HG03280 (cell line): ENCODE measurements around the gene CTAG1B.
"Not testable (repeated sequence)": the region's sequence is repeated elsewhere in the genome, so short reads cannot be mapped to it uniquely, and the experiment has no call there.

Experiments
- ATAC-seq: cut with Tn5 transposase; IDR thresholded peaks from one replicate; pipeline ENCODE4 v1.9.1; 2021; ENCODE audit warnings: mild to moderate bottlenecking, moderate library complexity; ENCODE audit not compliant: unreplicated experiment

Gene CTAG1B

GRCh38 chrX:154628960-154629359 lies 9.9 kb upstream of the CTAG1B start:
- ATAC-seq = not testable (repeated sequence)

DNA sequence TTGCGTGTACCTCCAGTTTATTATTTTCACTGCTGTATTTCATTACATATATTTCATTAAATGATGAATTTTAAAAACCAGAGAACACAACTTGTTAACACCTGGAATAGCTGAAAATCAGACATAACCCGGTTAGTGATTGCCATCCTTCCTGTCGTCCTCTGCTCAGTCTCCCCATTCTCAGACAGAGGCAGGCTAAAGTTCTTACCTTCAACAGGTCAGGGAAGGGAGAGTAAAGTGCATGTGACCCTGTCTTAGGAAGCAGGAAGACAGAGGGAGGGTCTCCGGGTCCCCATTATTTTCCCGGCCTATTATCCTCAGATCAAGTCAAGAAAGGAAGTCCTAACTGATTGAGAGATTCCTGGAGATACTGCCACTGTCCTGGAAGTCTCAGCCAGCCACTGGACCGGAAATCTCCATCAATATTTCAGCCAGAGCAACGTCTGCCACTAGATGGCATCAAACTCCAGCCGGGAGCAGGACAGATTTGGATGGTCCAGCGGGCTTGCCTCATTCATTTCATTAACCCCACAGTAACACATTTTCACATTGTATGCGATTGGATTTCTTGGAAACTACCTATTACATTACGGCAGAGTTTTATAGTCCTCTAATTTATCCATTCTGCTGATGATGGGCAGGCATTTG lies 1.8 kb upstream of the CTAG1B start:
- not testable (repeated sequence) for ATAC-seq

GRCh38 chrX:154613586-154613985 lies 5.5 kb downstream of the CTAG1B start:
- not testable (repeated sequence) for ATAC-seq

DNA sequence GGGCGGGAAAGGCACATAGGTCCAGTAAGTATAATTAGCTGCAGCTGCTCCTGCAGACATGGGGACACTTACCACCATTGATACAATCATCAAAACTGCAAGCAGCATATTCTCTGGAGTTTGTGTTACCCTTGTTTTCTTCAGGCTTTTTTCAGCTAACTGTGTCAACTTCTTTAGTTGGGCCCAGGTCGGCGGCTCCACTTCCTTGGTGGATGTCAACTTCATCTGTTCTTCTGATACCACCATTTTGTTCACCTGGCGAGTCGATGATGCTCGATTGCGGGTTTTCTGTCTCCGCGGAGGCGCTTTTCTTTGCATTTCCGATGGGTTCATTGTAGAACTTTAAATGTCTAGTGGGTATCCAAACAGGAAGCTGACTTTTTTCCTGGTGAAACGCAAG lies 7.9 kb downstream of the CTAG1B start:
- not testable (repeated sequence) for ATAC-seq

GRCh38 chrX:154608823-154609222 lies 10.3 kb downstream of the CTAG1B start:
- ATAC-seq = not testable (repeated sequence)

DNA sequence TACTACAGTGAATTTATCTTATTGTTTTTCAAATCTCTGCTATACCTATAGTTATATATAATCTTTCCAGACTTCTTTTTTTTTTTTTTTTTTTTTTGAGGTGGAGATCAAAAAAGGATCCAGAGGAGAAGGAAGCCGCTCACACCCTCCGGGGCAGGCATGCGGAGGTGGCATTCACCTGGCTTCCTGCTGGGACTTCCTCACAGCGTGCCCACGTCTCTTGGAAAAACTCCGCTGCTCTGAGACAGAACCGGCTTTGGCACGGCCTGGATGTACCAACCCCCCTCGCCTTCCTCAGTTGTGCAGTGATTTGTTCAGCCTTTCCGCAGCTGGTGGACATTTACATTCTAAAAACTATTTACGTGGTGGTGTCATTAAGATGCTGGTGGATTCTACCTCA lies 11.1 kb downstream of the CTAG1B start:
- not testable (repeated sequence) for ATAC-seq

DNA sequence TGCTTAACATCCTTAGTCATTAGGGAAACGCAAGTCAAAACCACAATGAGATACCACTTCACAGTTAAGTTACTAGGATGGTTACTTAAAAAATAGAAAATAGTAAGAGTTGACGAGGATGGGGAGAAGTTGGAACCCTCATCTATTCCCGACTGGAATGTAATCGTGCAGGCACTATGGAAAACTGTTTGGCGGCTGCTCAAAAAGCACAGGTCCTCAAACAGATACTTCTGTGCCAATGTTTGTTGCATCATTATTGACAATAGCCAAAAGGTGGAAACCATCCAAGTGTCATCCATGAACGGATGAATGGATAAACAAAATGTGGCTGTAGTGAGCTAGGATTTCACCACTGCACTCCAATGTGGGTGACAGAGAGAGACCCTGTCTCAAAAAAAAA lies 11.7 kb downstream of the CTAG1B start:
- no peak for ATAC-seq

- no peak for ATAC-seq
These were observed 13.5 kb downstream of the CTAG1B start for GRCh38 chrX:154605566-154605965.

DNA sequence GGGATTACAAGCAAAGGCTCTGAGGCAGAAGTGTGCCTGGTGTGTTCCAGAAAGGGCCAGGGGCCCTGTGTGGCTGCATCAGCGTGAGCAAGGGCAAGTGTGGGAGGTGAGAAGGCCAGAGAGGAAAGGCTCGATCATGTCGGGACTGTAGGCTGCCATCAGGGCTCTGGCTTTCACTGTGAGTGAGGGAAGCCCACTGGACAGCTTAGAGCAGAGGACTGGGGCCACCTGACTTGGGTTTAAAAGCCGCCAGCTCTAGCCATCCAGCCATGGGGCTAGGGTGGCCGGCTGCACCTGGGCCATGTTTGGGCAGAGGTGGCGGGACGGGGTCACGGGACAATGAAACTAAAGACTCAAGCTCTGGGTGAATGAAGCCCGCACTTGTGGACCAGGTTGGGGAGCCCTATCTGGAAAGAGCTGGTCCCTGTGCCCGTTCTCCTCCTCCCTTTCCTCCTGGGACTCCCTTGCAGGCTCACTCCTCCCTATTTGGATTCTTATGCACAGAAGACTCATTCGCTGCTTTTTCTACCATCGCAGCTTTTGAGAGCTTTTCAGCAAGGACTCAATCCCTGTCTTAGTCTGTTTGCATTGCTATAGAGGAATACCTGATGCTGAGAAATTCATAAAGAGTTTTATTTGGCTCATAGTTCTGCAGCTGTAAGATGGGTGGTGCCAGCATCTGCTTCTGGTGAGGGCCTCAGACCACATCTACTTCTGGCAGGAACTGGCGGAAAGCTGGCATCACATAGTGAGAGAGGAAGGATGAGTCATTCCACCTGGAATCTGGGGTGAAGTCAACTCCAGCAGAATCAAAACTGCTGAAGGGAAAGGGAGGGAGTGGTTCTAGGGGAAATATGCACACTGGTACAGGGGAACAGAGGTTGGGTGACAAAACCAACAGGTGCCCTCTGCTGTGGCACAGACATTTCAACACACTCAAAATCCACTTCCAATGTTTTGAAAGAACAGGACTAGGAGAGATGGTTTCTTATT lies 15.3 kb downstream of the CTAG1B start:
- no peak for ATAC-seq

DNA sequence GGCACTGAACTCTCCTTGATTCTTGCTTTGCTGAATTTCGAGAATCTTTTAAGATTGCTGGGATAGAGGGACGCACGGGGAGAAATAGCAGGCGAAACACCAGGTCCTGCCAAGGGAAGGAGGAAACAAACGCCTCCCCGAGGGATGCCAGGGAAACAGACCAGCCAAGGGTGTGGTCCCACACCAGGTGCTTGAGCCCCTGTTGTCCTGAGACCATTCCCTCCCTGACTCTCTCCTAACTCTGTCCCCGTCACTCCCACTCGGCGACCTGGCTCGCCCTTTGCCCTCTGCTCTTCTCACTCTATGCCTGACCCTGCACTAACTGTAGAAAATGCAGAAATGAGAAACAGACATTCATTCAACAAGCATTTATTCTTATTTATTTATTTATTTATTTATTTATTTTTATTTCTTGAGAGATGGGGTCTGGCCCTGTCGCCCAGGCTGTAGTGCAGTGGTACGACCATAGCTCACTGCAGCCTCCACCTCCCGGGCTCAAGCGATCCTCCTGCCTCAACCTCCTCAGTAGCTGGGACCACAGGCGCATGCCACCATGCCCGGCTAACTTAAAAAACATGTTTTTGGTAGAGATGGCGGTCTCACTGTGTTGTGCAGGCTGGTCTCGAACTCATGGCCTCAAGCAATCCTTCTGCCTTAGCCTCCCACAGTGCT lies 16.2 kb downstream of the CTAG1B start:
- ATAC-seq = no peak

- ATAC-seq = no peak
These were observed 16.9 kb downstream of the CTAG1B start for GRCh38 chrX:154602226-154602625.

- no peak for ATAC-seq
These were observed 18.2 kb downstream of the CTAG1B start for GRCh38 chrX:154600759-154601374.

DNA sequence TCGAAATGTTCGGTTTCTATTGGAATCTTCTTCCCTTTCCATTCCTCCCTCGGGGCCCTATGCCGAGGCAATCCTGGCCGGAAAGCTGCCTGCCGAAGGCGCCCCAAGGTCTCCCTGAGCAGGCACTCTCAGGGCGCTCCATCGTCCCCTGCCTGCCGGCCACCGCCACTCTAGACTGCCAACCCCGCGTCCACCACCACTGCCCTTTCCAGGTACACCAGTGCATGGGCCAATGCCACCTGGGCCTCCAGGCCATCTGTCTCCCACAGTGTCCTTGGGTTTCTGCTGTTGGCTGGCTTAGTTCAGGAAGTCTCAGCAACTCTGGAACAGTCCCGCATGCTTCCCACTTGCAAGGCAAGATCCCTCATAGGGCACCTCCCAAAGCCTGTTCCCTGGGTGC lies 19.6 kb downstream of the CTAG1B start:
- ATAC-seq = no peak

- no peak for ATAC-seq
These were observed 20.4 kb downstream of the CTAG1B start for GRCh38 chrX:154598656-154599055.

- no peak for ATAC-seq
These were observed 21.9 kb downstream of the CTAG1B start for GRCh38 chrX:154597221-154597620.

GRCh38 chrX:154596290-154596929 lies 22.7 kb downstream of the CTAG1B start:
- no peak for ATAC-seq

DNA sequence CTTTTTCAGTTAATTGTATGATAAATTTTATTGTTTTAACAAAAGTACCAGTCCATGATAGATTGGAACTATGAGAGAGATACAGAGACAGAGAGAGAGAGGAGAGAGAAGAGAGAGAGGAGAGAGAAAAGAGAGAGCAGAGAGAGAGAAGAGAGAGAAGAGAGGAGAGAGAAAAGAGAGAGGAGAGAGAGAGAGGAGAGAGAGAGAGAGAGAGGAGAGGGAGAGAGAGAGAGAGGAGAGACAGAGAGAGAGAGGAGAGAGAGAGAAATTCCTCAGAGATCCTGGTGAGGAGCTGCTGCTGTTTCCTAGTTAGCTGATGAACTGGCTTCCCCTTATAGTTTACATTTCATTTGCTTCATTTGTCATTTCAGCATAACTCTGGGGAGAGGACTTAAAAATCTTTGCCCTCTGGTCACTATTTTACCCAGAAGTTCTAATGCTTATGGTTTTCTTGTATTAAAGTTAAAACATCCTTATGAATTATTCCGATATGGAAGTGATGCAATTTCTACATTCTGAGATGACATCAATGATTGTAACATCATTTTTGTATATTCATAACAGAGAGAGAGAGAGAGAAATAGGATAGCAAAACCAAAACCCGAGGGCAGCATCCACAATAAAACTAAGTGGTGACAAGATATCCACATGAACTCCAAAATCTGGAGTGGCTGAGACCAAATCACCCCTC lies 23.4 kb downstream of the CTAG1B start:
- no peak for ATAC-seq

DNA sequence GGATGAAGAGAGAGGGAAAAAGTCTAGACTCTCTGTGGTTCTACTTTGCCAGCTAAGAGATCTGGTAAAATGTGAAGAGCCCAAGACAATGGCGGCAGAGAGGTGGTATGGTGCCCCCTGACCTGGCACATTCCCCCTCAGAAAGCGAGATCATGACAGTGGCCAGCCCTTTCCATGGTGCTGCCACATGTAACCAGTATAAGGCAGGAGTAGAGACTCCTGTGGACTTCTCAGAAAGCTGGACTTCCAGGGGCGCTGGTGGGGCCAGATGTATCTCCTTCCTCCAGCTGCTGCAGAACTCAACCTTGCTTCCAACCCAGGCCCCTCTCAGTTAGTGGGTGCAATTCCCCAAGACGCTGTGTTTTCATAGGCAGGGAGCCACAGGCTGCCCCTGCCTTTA lies 24.6 kb downstream of the CTAG1B start:
- no peak for ATAC-seq

DNA sequence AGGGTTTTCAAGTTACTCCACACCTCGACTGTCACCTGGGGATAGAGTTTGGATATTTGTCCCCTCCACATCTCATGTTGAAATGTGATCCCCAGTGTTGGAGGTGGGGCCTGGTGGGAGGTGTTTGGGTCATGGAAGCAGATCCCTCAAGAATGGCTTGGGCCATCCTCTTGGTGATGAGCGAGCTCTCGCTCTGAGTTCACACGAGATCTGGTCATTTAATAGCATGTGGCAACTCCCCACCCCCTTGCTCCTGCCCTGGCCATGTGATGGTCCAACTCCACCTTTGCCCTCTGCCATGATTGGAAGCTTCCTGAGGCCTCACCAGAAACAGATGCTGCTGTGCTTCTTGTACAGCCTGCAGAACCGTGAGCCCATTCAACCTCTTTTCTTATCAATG lies 25.9 kb downstream of the CTAG1B start:
- no peak for ATAC-seq

DNA sequence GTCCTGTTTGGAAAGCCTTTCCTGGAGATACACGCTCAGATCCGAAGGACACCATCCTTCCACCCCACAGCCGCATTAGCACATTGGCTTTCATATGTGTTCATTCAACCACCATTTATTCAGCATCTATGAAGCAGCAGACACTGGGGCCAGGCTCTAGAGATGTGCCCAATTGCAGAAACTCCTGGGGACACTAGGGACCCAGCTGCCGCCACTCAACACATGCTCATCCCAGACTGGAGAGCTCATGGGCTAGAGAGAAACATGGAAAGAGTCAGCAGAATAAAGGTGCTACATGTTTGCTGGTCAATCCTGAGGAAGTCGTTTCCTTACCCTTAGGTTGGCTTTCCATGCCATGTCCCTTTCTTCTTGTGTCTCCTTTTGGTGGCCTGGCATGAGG lies 26.6 kb downstream of the CTAG1B start:
- ATAC-seq = no peak
